ENCODE data around the gene FAM50A.

DNA sequence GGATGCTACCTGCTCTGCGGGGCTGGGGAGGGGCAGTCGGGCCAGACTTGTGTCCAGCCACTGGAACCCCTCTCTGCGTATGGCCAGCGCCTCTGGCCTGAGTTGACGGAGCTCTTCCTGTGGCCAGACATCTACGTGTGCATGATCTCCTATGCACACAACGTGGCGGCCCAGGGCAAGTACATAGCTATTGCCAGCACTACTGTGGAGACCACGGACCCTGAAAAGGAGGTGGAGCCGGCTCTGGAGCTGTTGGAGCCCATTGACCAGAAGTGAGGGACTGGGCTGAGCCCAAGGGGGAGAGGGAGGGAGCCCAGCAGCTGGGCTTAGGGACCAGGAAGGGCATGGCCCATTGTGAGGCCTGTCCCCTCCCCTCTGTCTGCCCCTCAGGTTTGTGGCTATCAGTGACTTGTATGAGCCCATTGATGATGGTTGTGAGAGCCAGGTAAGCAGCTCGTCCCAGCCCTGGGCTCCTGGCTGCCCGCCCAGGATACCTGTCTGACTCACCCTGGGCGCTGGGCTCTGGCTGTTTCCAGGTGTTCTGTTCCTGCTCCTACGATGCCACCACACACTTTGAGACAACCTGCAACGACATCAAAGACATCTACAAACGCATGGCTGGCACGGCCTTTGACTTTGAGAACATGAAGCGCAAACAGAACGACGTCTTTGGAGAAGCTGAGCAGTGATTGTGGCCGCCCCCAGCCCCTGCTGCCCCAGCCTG lies 1.8 kb upstream of the FAM50A start:
- TF ChIP-seq, protein P1, sequence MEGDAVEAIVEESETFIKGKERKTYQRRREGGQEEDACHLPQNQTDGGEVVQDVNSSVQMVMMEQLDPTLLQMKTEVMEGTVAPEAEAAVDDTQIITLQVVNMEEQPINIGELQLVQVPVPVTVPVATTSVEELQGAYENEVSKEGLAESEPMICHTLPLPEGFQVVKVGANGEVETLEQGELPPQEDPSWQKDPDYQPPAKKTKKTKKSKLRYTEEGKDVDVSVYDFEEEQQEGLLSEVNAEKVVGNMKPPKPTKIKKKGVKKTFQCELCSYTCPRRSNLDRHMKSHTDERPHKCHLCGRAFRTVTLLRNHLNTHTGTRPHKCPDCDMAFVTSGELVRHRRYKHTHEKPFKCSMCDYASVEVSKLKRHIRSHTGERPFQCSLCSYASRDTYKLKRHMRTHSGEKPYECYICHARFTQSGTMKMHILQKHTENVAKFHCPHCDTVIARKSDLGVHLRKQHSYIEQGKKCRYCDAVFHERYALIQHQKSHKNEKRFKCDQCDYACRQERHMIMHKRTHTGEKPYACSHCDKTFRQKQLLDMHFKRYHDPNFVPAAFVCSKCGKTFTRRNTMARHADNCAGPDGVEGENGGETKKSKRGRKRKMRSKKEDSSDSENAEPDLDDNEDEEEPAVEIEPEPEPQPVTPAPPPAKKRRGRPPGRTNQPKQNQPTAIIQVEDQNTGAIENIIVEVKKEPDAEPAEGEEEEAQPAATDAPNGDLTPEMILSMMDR (conservative IDR thresholded peaks at IDR 0.05; ENCODE audit: low read length): no peak
- no peak for TF ChIP-seq EZH2phosphoT487 (IDR thresholded peaks at IDR 0.05; ENCODE audit: borderline replicate concordance, low read depth, low read length)
